Measurements from ENCODE around the gene XYLB. TPM values are rescaled to one million over a fixed set of nuclear protein-coding genes. Genes with fewer than 3 reads are reported as not detected.
"Not testable (repeated sequence)": the region's sequence is repeated elsewhere in the genome, so short reads cannot be mapped to it uniquely, and the experiment has no call there.

XYLB gene
- total RNA-seq, 2 experiments from 2014 or later: 5.9 to 6.9 TPM

- ChIA-PET POLR2A (interaction anchor here (0.6 kb wide), 1 partner anchor 193 kb away, joined by 3 read pairs; no protein-coding TSS in a partner anchor), CTCF (no interaction called here)
Observed at GRCh38 chr3:38318766-38319671, 27.6 kb upstream of the XYLB start.

- CTCF ChIA-PET: not testable (repeated sequence)
Observed at GRCh38 chr3:38320638-38321037, 25.9 kb upstream of the XYLB start.

DNA sequence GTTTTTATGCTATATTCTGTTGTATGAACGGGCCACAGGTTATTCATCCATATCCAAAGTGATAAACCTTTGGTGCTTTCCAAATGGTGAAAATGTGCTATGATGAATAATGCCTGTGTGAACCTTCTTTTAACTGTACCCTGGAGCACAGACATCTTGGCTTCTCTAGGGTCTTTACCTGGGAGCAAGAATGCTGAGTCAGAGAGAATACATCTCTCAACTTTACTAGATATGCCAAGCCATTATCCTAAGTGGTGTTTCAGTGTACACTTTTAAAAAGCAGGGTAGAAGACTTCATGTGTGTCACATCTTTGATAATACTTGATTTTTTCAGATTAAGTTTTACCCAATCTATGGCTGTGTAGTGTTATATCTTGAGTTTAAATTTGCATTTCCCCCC is 23.5 kb upstream of the XYLB start:
- ChIA-PET POLR2A (no interaction called here), CTCF (no interaction called here)

More at GRCh38 chr3:38320638-38321037, 25.9 kb upstream of the XYLB start:
- POLR2A ChIA-PET: not testable (repeated sequence)

DNA sequence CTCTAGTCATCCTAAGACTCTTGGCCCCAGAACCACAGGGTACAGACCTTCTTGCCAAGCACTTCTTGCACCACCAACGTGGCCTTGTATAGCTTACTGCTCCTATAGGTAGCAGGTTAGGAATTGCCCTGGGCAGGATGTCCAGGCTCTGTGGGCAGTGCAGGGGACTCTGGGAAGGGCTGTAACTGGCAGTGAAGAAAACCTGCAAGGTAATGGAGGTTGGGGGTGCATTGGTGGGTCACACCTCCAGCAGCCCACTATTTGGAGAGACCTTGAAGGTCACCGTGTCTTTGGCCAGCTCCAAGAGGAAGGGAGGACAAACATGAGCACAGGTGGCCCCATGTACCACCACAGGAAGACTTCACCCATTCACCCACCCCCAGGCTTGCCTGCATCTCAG is 21.3 kb upstream of the XYLB start:
- POLR2A ChIA-PET: no interaction called here
- CTCF ChIA-PET: no interaction called here

DNA sequence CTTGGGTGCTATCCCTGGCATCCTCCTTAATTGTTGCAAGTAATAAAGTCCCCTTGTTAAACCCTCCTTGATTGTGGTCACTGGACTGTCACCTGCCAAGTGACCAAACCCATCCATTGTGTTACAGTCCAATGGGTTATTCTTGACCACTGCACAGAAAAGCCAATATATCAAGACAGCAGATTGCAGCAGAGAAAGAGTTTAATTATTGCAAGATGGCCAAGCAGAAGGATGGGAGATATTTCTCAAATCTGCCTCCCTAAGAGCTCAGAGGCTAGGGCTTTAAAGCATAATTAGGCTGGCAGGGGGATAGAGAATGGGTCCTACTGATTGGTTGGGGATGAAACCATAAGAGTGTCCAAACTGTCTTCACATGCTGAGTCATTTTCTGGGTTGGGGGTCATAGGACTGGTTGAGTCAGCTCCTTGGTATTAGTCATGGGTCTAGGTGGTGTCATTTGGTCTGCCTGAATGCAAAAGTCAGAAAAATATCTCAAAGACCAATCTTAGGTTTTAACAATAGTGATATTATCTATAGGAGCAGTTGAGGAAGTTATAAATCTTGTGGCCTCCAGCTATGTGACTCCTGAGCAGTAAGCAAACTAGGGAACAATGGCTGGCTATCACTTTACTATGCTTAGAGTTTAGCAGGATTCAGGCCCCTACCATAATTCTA is 19.1 kb upstream of the XYLB start:
- ChIA-PET CTCF (no interaction called here), POLR2A (no interaction called here)

DNA sequence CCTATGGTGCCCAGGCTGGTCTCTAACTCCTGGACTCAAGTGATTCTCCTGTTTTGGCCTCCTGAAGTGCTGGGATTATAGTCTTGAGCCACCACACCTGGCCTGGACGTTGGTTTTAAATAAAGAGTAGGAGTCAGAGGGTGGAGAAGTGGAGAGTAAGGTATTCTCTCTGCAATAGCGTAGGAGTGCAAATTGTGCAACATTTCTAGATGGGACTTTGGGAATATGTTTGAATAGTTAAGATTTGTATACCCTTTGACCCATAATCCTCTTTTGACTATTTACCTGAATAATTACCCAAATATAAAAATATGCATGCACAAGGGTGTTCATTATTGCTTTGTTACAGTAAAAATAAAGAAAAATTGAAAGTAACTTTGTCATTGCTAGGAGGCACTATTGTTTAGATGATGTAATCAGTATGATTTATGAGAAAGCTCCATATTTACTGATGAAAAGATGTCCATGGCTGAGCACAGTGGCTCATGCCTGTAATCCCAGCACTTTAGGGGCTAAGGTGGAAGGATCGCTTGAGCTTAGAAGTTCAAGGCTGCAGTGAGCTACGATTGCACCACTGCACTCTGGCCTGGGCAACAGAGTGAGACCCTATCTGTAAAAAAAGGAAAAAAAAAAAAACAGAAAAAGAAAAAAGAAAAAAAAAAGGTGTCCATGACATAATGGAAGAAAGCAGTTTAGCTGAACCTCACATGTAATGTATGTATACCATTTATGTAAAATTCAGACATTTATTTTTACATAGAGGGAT is 15.1 kb upstream of the XYLB start:
- POLR2A ChIA-PET: no interaction called here
- CTCF ChIA-PET: interaction anchor here (1.0 to 1.8 kb wide), 2 partner anchors 15 to 48 kb away, joined by 3 to 6 read pairs; partner anchors contain the start of gene XYLB

- POLR2A ChIA-PET: no interaction called here
- CTCF ChIA-PET: interaction anchor here (0.6 to 1.8 kb wide), 3 partner anchors 14 to 842 kb away, joined by 3 to 6 read pairs (median 3); partner anchors contain the start of gene XYLB
Observed at GRCh38 chr3:38332201-38332600, 14.4 kb upstream of the XYLB start.

GRCh38 chr3:38334142-38335055 is 12.2 kb upstream of the XYLB start:
- ChIA-PET CTCF (interaction anchor here (1.5 kb wide), 1 partner anchor 12 kb away, joined by 6 read pairs; the partner anchor contains the start of gene XYLB), POLR2A (no interaction called here)

DNA sequence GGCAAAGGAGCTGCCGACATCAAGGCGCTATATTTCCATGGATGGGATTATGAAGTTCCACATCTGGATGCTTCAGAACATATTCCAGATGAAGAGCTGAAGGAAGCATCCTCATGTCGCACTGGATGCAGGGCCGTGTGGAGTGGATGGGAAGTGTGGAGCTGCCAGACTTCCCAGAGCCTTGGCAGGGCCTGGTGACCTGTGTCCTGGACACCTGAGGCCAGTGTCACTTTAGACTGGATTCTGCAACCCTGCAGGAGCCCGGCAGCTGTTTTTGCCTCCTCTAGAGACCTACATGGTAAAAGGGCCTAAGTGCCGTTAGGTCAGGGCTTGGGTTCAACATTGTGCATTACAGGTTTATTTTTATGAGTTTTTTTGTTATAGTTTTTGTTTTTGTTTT is 11.3 kb upstream of the XYLB start:
- ChIA-PET POLR2A (no interaction called here), CTCF (no interaction called here)

GRCh38 chr3:38337703-38338102 is 8.9 kb upstream of the XYLB start:
- CTCF ChIA-PET: no interaction called here
- POLR2A ChIA-PET: no interaction called here

GRCh38 chr3:38343797-38344594 is 2.6 kb upstream of the XYLB start:
- POLR2A ChIA-PET: no interaction called here
- CTCF ChIA-PET: interaction anchor here (0.8 kb wide), 1 partner anchor 136 kb away, joined by 3 read pairs; no protein-coding TSS in a partner anchor

DNA sequence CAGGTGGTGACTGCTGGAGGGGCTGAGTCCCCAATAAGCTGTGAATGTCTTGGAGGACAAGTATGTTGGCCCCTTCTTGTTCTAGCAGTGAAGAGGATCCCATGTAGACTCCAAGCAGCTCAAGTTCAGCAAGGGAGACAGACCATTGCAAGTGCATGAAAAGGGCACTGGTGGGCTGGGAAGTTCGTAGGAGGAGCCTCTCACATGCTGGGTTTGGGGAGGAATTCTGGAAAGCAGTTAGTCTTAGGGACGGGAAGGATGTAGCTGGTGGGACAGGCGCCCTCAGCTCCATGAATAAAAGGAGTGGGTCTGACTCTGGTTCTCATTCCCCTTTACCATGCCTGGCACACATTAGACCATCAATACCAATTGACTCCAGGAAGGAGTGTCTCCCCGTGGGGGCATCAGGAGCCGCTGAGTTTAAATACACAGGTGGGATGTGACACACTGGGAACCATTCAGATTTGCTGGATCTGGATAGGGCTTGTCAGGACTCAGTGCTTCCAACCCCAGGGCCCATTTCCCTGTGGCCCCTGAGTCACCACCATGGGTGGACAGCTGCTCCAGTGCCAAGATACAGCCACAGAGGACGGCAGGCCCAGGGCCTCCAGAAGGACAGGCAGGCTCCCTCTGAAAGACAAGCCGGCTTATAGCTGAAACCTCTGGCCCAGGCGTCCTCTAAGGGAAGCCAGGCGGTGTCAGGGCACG is 552 bp upstream of the XYLB start:
- ChIA-PET POLR2A (interaction anchor here (0.6 to 2.6 kb wide), 3 partner anchors 13 to 205 kb away, joined by 3 to 10 read pairs (median 5); partner anchors contain the start of gene OXSR1), CTCF (interaction anchor here (0.8 to 2.4 kb wide), 18 partner anchors 10 to 229 kb away, joined by 3 to 15 read pairs (median 4); partner anchors contain the start of gene EXOG)

DNA sequence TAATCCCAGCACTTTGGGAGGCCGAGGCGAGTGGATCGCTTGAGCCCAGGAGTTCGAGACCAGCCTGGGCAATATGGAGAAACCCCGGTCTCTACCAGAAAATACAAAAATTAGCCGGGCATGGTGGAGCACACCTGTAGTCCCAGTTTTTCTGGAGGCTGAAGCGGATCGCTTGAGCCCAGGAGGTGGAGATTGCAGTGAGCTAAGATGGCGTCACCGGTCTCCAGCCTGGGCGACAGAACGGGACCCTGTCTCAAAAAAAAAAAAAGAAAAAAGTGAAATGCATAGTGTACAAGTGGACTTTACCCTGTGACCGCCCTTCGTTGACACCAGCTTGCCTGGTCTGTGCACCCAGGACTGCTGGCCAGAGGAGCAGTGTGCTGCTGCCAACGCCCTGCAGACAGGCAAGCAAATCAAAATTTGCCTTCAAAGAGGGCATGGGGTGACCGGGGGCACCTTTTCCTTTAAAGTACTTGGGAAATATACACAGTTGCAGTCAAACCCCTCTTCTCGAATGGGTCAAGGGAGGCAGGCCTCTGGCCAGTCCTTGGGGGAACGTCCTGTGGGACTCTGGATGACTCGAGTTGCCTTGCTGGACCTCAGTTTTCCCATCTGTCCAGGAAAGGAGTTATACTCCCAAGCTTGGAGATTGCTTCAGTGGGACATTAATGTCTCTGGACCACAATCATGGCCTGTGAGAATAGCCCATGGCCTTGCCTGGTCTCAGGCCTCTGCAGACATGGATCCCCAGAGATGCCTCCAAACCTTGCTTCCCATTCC is 1.0 kb downstream of the XYLB start:
- ChIA-PET POLR2A (interaction anchor here (1.0 to 2.6 kb wide), 2 partner anchors 183 to 184 kb away, joined by 3 to 10 read pairs; partner anchors contain the start of gene OXSR1), CTCF (interaction anchor here (1.0 to 2.6 kb wide), 4 partner anchors 17 to 221 kb away, joined by 3 to 15 read pairs (median 7); no protein-coding TSS in a partner anchor)

DNA sequence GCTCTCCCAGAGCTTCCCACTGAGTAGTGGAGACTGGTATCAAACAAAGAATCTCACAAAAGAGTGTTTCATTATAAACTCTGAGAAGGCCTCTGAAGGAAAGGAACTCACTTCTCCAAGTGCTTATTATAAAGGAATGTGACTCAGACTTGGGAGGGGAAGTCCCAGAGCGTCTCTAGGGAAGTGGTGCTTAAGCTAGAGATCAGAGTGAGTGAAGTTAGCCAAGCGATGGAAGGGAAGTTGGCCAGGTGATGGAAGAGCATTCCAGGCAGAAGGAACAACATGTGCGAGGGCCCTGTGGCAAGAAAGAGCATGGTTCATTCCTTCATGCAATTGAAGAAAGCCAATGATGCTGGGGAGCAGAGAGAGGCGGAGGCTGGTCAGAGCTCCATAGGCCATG is 2.3 kb downstream of the XYLB start:
- CTCF ChIA-PET: interaction anchor here (2.6 kb wide), 1 partner anchor 132 kb away, joined by 10 read pairs; no protein-coding TSS in a partner anchor
- POLR2A ChIA-PET: no interaction called here

- ChIA-PET CTCF (interaction anchor here (2.6 kb wide), 1 partner anchor 131 kb away, joined by 10 read pairs; no protein-coding TSS in a partner anchor), POLR2A (no interaction called here)
Observed at GRCh38 chr3:38349684-38350359, 3.2 kb downstream of the XYLB start.

DNA sequence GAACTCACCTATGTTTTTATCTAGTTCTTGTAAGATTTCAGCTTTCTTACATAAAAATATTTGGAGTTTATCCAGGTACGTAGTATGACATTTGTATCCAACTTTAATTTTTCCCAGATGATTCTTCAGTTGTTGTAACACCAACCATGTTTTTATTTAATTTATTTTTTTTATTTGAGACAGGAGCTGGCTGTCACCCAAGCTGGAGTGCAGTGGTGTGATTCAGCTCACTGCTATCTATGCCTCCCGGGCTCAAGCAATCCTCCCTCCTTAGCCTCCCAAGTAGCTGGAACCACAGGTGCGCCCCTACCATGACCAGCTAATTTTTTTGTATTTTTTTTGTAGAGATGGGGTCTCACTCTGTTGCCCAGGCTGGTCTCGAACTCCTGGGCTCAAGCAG is 6.6 kb downstream of the XYLB start:
- ChIA-PET POLR2A (no interaction called here), CTCF (no interaction called here)

Data from activated CD8-positive, alpha-beta memory T cell treated with anti-CD3 and anti-CD28 coated beads for 36 hours (primary cell).